GM15510 (cell line): Measurements from ENCODE around the gene SAP25.

Source experiments
- POLR2A ChIP-seq: IDR thresholded peaks from 3 replicates; pipeline ENCODE4 v1.6.1; 2011; ENCODE audit warnings: borderline replicate concordance; ENCODE audit not compliant: insufficient read length; ENCODE audit errors: extremely low read depth

Gene SAP25

GRCh38 chr7:100573691-100574361 lies at the start of gene SAP25:
Gene SAP25 (minus strand): TSS chr7:100573900. CDS start chr7:100573742, 158 bp downstream.
- TF ChIP-seq POLR2A: no peak

GRCh38 chr7:100621554-100621953 lies 47.9 kb upstream of the SAP25 start:
- no peak for TF ChIP-seq POLR2A

- no peak for TF ChIP-seq POLR2A
Measured at GRCh38 chr7:100620804-100621203, 47.1 kb upstream of the SAP25 start.

GRCh38 chr7:100620239-100620638 lies 46.5 kb upstream of the SAP25 start:
- TF ChIP-seq POLR2A: no peak

GRCh38 chr7:100614308-100614861 lies 40.7 kb upstream of the SAP25 start:
- no peak for TF ChIP-seq POLR2A

- no peak for TF ChIP-seq POLR2A
Measured at GRCh38 chr7:100613412-100614175, 39.9 kb upstream of the SAP25 start.

- TF ChIP-seq POLR2A: no peak
Measured at GRCh38 chr7:100612730-100613390, 39.2 kb upstream of the SAP25 start.

- peak; percentile 83 for TF ChIP-seq POLR2A
Measured at GRCh38 chr7:100611983-100612729, 38.5 kb upstream of the SAP25 start, which contains the start of gene MOSPD3. Gene MOSPD3 (plus strand): TSS chr7:100612540. CDS start chr7:100612792, 252 bp downstream.

GRCh38 chr7:100609958-100610357 lies 36.3 kb upstream of the SAP25 start:
- TF ChIP-seq POLR2A: no peak

- no peak for TF ChIP-seq POLR2A
Measured at GRCh38 chr7:100607111-100607510, 33.4 kb upstream of the SAP25 start.

- no peak for TF ChIP-seq POLR2A
Measured at GRCh38 chr7:100606313-100606712, 32.6 kb upstream of the SAP25 start.

GRCh38 chr7:100604976-100605911 lies 31.5 kb upstream of the SAP25 start:
- no peak for TF ChIP-seq POLR2A
